ENCODE results near the gene NCK2.
A peak's percentile ranks its signal among the peaks of the same experiment; 100 is the strongest.

Gene NCK2

GRCh38 chr2:105809097-105809473 is 64.4 kb downstream of the NCK2 start:
- ChIA-PET CTCF (no interaction called here), POLR2A (ENCODE audit: low non-redundant PET) (no interaction called here)
- no peak overlapping the region for H3K27ac ChIP-seq
- no peak for DNase-seq (ENCODE audit: low spot score)
- TF ChIP-seq CTCF (conservative IDR thresholded peaks at IDR 0.05; ENCODE audit: low read depth): no peak

- H3K27ac ChIP-seq: no peak overlapping the region
- POLR2A ChIA-PET (ENCODE audit: low non-redundant PET): no interaction called here
- no peak for TF ChIP-seq CTCF (conservative IDR thresholded peaks at IDR 0.05; ENCODE audit: low read depth)
- no peak for DNase-seq (ENCODE audit: low spot score)
- CTCF ChIA-PET: no interaction called here
These were observed 65.0 kb downstream of the NCK2 start for GRCh38 chr2:105809723-105810122.

- ChIA-PET POLR2A (ENCODE audit: low non-redundant PET) (no interaction called here), CTCF (interaction anchor here (0.6 to 0.7 kb wide), 2 partner anchors 17 to 40 kb away, joined by 3 read pairs; no protein-coding TSS in a partner anchor)
- DNase-seq (ENCODE audit: low spot score): no peak
- peak overlapping the region; percentile 60 for H3K27ac ChIP-seq
- TF ChIP-seq CTCF (conservative IDR thresholded peaks at IDR 0.05; ENCODE audit: low read depth): no peak
These were observed 67.7 kb downstream of the NCK2 start for GRCh38 chr2:105812180-105813044.

GRCh38 chr2:105813045-105813315 is 68.3 kb downstream of the NCK2 start:
- DNase-seq (ENCODE audit: low spot score): no peak
- ChIA-PET CTCF (no interaction called here), POLR2A (ENCODE audit: low non-redundant PET) (no interaction called here)
- TF ChIP-seq CTCF (conservative IDR thresholded peaks at IDR 0.05; ENCODE audit: low read depth): no peak
- peak overlapping the region; percentile 60 for H3K27ac ChIP-seq

GRCh38 chr2:105813405-105813804 is 68.7 kb downstream of the NCK2 start:
- TF ChIP-seq CTCF (conservative IDR thresholded peaks at IDR 0.05; ENCODE audit: low read depth): no peak
- CTCF ChIA-PET: interaction anchor here (0.7 kb wide), 1 partner anchor 24 kb away, joined by 5 read pairs; no protein-coding TSS in a partner anchor
- POLR2A ChIA-PET (ENCODE audit: low non-redundant PET): no interaction called here

GRCh38 chr2:105814291-105814940 is 69.7 kb downstream of the NCK2 start:
- TF ChIP-seq CTCF (conservative IDR thresholded peaks at IDR 0.05; ENCODE audit: low read depth): no peak
- POLR2A ChIA-PET (ENCODE audit: low non-redundant PET): no interaction called here
- peak overlapping the region; percentile 63 for H3K27ac ChIP-seq
- no peak for DNase-seq (ENCODE audit: low spot score)
- CTCF ChIA-PET: no interaction called here

More at GRCh38 chr2:105813405-105813804, 68.7 kb downstream of the NCK2 start:
- DNase-seq (ENCODE audit: low spot score): no peak
- H3K27ac ChIP-seq: peak overlapping the region; percentile 60
